Transverse colon (tissue), 4 donors: Measurements from ENCODE around the gene RECK.
"Not testable (repeated sequence)": the region's sequence is repeated elsewhere in the genome, so short reads cannot be mapped to it uniquely, and the experiment has no call there.

Source experiments
- CTCF ChIP-seq, 5 experiments: fragments of 200-600 bp in 3 of 5; fragments of 450-650 bp in 2 of 5; sonication (generic) in 3 of 5; IDR thresholded peaks; 1 replicate in 2 of 5; 2 replicates in 3 of 5; pipeline ENCODE4 v1.5.1; 2016 to 2017; ENCODE audit warnings: antibody characterized with exemption in 5 of 5, inconsistent platforms in 3 of 5, mild to moderate bottlenecking in 2 of 5, moderate library complexity in 1 of 5
- POLR2A ChIP-seq: fragments of 450-650 bp; IDR thresholded peaks from one replicate; pipeline ENCODE4 v1.6.1; 2016; ENCODE audit warnings: antibody characterized with exemption, mild to moderate bottlenecking, moderate library complexity
- POLR2AphosphoS5 ChIP-seq, 3 donors: sonication (generic); formaldehyde crosslinking; IDR thresholded peaks; one replicate each; pipeline ENCODE4 v1.6.1; 2016; ENCODE audit warnings: antibody characterized with exemption in 3 of 3

DNA sequence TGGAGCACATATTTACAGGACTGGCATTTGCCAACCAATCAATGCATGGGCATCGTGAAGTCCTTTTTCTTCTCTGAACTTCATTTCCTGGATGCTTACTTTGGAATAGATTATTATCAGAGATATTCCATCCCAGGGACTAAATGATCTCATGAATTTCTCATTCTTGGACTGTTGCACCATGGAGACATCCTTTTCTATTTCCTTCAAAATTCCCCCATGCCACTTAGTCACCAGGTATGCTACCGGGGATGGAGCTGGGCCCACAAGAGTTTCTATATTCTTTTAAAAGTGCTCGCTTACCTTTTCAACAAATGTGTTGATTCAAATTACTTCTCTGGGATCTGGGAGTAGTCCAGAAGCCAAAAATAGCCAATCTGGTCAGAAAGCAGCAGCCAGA, 43.6 kb upstream of the RECK start:
- TF ChIP-seq CTCF (IDR thresholded peaks at IDR 0.05); POLR2A; POLR2AphosphoS5 (IDR thresholded peaks at IDR 0.05): not testable (repeated sequence)
